ENCODE data around the gene ARHGAP8.
"Not testable (repeated sequence)": the region's sequence is repeated elsewhere in the genome, so short reads cannot be mapped to it uniquely, and the experiment has no call there.

The ARHGAP8 gene

GRCh38 chr22:44740307-44740706, 12.1 kb upstream of the ARHGAP8 start:
- DNase-seq: no peak

GRCh38 chr22:44741929-44742328, 10.4 kb upstream of the ARHGAP8 start:
- DNase-seq: no peak

- no peak for DNase-seq
These were observed 9.1 kb upstream of the ARHGAP8 start for GRCh38 chr22:44743247-44743646.

- DNase-seq: no peak
These were observed 8.6 kb upstream of the ARHGAP8 start for GRCh38 chr22:44743804-44744211.

GRCh38 chr22:44745853-44746789, 6.3 kb upstream of the ARHGAP8 start:
- no peak for DNase-seq

- DNase-seq: not testable (repeated sequence)
These were observed 4.6 kb upstream of the ARHGAP8 start for GRCh38 chr22:44747784-44748127.

- no peak for DNase-seq
These were observed 3.9 kb upstream of the ARHGAP8 start for GRCh38 chr22:44748524-44748923.

GRCh38 chr22:44750481-44750880, 1.9 kb upstream of the ARHGAP8 start:
- no peak for DNase-seq

GRCh38 chr22:44753189-44754042, 1.0 kb downstream of the ARHGAP8 start:
- DNase-seq: no peak

- DNase-seq: no peak
These were observed 2.6 kb downstream of the ARHGAP8 start for GRCh38 chr22:44754998-44755397.

- DNase-seq: no peak
These were observed 3.0 kb downstream of the ARHGAP8 start for GRCh38 chr22:44755417-44755816.

- no peak for DNase-seq
These were observed 3.6 kb downstream of the ARHGAP8 start for GRCh38 chr22:44755956-44756361.

- DNase-seq: no peak
These were observed 6.1 kb downstream of the ARHGAP8 start for GRCh38 chr22:44758344-44758973.

GRCh38 chr22:44759001-44759400, 6.6 kb downstream of the ARHGAP8 start:
- no peak for DNase-seq

GRCh38 chr22:44759430-44760310, 7.3 kb downstream of the ARHGAP8 start:
- DNase-seq: no peak

- no peak for DNase-seq
These were observed 8.1 kb downstream of the ARHGAP8 start for GRCh38 chr22:44760476-44760875.

GRCh38 chr22:44761025-44761424, 8.7 kb downstream of the ARHGAP8 start:
- no peak for DNase-seq

- DNase-seq: no peak
These were observed 12.0 kb downstream of the ARHGAP8 start for GRCh38 chr22:44764373-44764772.

GRCh38 chr22:44764974-44765373, 12.6 kb downstream of the ARHGAP8 start:
- no peak for DNase-seq

GRCh38 chr22:44765571-44766285, 13.4 kb downstream of the ARHGAP8 start:
- no peak for DNase-seq

GRCh38 chr22:44773082-44773481, 20.7 kb downstream of the ARHGAP8 start:
- DNase-seq: no peak

- DNase-seq: no peak
These were observed 23.5 kb downstream of the ARHGAP8 start for GRCh38 chr22:44775862-44776261.

Measured in NCI-H187 treated with DMSO at 0.1 percent for 48 hours (cell line).